ENCODE results near the gene SNRNP48.

DNA sequence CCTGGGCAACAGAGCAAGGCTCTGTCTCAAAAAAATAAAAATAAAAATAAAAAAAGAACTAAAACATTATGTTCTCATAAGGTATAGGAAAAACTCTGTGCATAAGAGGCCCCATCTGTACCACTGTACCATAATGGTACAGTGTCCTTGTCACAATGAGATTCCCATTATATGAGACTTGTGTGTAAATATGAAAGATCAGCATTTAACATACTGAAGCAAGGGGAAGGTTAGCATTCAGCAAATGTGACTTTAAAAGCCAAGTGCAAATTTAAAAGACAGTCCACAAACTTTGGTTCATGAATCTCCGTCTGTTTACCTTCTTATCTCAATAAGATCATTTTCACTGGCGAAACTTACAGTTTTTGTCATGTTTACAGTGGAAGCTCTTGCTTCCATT, 32.3 kb upstream of the SNRNP48 start:
- TF ChIP-seq POLR2A (IDR thresholded peaks at IDR 0.05) = no peak
- TF ChIP-seq, protein P1, sequence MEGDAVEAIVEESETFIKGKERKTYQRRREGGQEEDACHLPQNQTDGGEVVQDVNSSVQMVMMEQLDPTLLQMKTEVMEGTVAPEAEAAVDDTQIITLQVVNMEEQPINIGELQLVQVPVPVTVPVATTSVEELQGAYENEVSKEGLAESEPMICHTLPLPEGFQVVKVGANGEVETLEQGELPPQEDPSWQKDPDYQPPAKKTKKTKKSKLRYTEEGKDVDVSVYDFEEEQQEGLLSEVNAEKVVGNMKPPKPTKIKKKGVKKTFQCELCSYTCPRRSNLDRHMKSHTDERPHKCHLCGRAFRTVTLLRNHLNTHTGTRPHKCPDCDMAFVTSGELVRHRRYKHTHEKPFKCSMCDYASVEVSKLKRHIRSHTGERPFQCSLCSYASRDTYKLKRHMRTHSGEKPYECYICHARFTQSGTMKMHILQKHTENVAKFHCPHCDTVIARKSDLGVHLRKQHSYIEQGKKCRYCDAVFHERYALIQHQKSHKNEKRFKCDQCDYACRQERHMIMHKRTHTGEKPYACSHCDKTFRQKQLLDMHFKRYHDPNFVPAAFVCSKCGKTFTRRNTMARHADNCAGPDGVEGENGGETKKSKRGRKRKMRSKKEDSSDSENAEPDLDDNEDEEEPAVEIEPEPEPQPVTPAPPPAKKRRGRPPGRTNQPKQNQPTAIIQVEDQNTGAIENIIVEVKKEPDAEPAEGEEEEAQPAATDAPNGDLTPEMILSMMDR (IDR thresholded peaks at IDR 0.05) = no peak

Measured in thyroid gland (tissue), 4 donors.